PC-3 (cell line): ENCODE data around the gene PDGFB. TPM values are rescaled to one million over a fixed set of nuclear protein-coding genes. Genes with fewer than 3 reads are reported as not detected.

Experiments
- ATAC-seq: fragments of 200-7000 bp; cut with Tn5 transposase; 2 replicates; pipeline ENCODE4 v1.9.1; 2020; ENCODE audit warnings: mild to moderate bottlenecking, moderate library complexity
- BruUV-seq: library from RNA; stranded (reverse); fragments of 400-500 nt; replicated peaks from 2 replicates; lab custom pipeline; 2021; lab: Mats Ljungman, UMichigan
- CTCF ChIA-PET: fragments of 300-600 bp; sonication (Branson Sonifier 250); formaldehyde crosslinking; loops from one replicate; lab custom pipeline; 2022; ENCODE audit warnings: antibody characterized with exemption; lab: Charles Lee
- POLR2A ChIA-PET: fragments of 300-600 bp; sonication (Branson Sonifier 250); formaldehyde crosslinking; loops from one replicate; lab custom pipeline; 2022; ENCODE audit warnings: antibody characterized with exemption; ENCODE audit not compliant: unreplicated experiment; lab: Charles Lee
- DNase-seq: peaks from one replicate; pipeline ENCODE4 v3.0.0-alpha.2; 2015
- H2AFZ ChIP-seq: fragments of 300-600 bp; sonication (generic); 2 replicates; pipeline ENCODE4 v1.6.0; 2016; ENCODE audit warnings: antibody characterized with exemption, low read length
- H3F3A ChIP-seq: fragments of 300-600 bp; sonication (generic); one replicate; pipeline ENCODE4 v1.6.0; 2017; ENCODE audit warnings: antibody characterized with exemption, low read length, control low read depth, mild to moderate bottlenecking; ENCODE audit not compliant: unreplicated experiment
- H3K27ac ChIP-seq: fragments of 300-600 bp; sonication (generic); 2 replicates; pipeline ENCODE4 v1.5.1; 2016; ENCODE audit warnings: mild to moderate bottlenecking, low read length
- H3K27me3 ChIP-seq: fragments of 300-600 bp; sonication (generic); 2 replicates; pipeline ENCODE4 v1.6.1; 2016; ENCODE audit warnings: low read length, mixed read lengths
- H3K36me3 ChIP-seq: fragments of 300-600 bp; sonication (generic); 2 replicates; pipeline ENCODE4 v1.6.1; 2016; ENCODE audit warnings: low read depth, mixed run types, low read length, mixed read lengths
- H3K4me1 ChIP-seq: fragments of 300-600 bp; sonication (generic); 2 replicates; pipeline ENCODE4 v1.5.1; 2016; ENCODE audit warnings: low read length; ENCODE audit not compliant: insufficient read depth
- H3K4me2 ChIP-seq: fragments of 300-600 bp; sonication (generic); 2 replicates; pipeline ENCODE4 v1.6.0; 2016; ENCODE audit warnings: low read length
- H3K4me3 ChIP-seq: fragments of 300-600 bp; sonication (generic); 2 replicates; pipeline ENCODE4 v1.5.1; 2016; ENCODE audit warnings: mild to moderate bottlenecking, low read length, mixed read lengths
- H3K79me2 ChIP-seq: fragments of 300-600 bp; sonication (generic); 2 replicates; pipeline ENCODE4 v1.6.1; 2017; ENCODE audit warnings: low read length, mixed read lengths
- H3K9ac ChIP-seq: fragments of 300-600 bp; sonication (generic); 2 replicates; pipeline ENCODE4 v1.6.0; 2016; ENCODE audit warnings: mild to moderate bottlenecking, low read length
- H3K9me2 ChIP-seq: fragments of 300-600 bp; sonication (generic); replicated peaks from 2 replicates; pipeline ENCODE4 v1.6.1; 2016; ENCODE audit warnings: mixed run types, low read length, mixed read lengths
- H3K9me3 ChIP-seq: fragments of 300-600 bp; sonication (generic); 2 replicates; pipeline ENCODE4 v1.6.1; 2016; ENCODE audit warnings: low read length, mixed read lengths
- H4K20me1 ChIP-seq: fragments of 300-600 bp; sonication (generic); 2 replicates; pipeline ENCODE4 v1.6.1; 2016; ENCODE audit warnings: low read length, mixed read lengths
- EZH2 ChIP-seq: fragments of 300-600 bp; sonication (generic); IDR thresholded peaks from one replicate; pipeline ENCODE4 v1.6.1; 2017; ENCODE audit warnings: antibody characterized with exemption, mild to moderate bottlenecking, low read length; ENCODE audit not compliant: unreplicated experiment
- EZH2phosphoT487 ChIP-seq: fragments of 300-600 bp; sonication (generic); IDR thresholded peaks from 2 replicates; pipeline ENCODE4 v1.6.1; 2018; ENCODE audit warnings: mild to moderate bottlenecking, antibody characterized with exemption, low read length, borderline replicate concordance
- intact Hi-C: fragments of 100-400 bp; cut with micrococcal nuclease; formaldehyde crosslinking; loops from 2 replicates; pipeline ENCODE4 v1.9.0; 2023
- total RNA-seq: library from RNA; depleted of rRNA; stranded (reverse); fragments of >200 nt; gene quantifications from 2 replicates; pipeline ENCODE4 v1.2.3, GENCODE V29; 2014
- TF ChIP-seq, protein P1 (sequence below): fragments of 300-600 bp; sonication (generic); conservative IDR thresholded peaks from 2 replicates; pipeline ENCODE4 v1.5.1; 2017; ENCODE audit warnings: antibody characterized with exemption, low read depth, mild to moderate bottlenecking, low read length

PDGFB gene
- total RNA-seq, 1 experiment from 2014 or later, result 33.1 TPM

GRCh38 chr22:39288135-39288898 is 43.5 kb upstream of the PDGFB start:
- Histone ChIP-seq H3K9ac (no peak overlapping the region), H3K36me3 (no peaks in the 10 kb centered on the region), H4K20me1 (no peaks in the 10 kb centered on the region), H3F3A (no peaks in the 10 kb centered on the region), H3K4me1 (peaks cover 43% of the 10 kb centered on the region), H3K79me2 (no peaks in the 10 kb centered on the region), H3K27ac (no peak overlapping the region), H3K9me2 (no peaks in the 10 kb centered on the region), H2AFZ (no peak overlapping the region), H3K9me3 (no peaks in the 10 kb centered on the region), H3K27me3 (no peaks in the 10 kb centered on the region), H3K4me2 (no peak overlapping the region), H3K4me3 (no peak overlapping the region)
- intact Hi-C loops, result no loop called here
- no peak for DNase-seq
- TF ChIP-seq EZH2 (no peak), EZH2phosphoT487 (no peak)
- TF ChIP-seq, protein P1, sequence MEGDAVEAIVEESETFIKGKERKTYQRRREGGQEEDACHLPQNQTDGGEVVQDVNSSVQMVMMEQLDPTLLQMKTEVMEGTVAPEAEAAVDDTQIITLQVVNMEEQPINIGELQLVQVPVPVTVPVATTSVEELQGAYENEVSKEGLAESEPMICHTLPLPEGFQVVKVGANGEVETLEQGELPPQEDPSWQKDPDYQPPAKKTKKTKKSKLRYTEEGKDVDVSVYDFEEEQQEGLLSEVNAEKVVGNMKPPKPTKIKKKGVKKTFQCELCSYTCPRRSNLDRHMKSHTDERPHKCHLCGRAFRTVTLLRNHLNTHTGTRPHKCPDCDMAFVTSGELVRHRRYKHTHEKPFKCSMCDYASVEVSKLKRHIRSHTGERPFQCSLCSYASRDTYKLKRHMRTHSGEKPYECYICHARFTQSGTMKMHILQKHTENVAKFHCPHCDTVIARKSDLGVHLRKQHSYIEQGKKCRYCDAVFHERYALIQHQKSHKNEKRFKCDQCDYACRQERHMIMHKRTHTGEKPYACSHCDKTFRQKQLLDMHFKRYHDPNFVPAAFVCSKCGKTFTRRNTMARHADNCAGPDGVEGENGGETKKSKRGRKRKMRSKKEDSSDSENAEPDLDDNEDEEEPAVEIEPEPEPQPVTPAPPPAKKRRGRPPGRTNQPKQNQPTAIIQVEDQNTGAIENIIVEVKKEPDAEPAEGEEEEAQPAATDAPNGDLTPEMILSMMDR, result no peak
- ChIA-PET POLR2A (no interaction called here), CTCF (no interaction called here)
- ATAC-seq, result no peak
- no TSS peak for BruUV-seq

- Histone ChIP-seq H3K9ac (no peak overlapping the region), H3K27me3 (no peaks in the 10 kb centered on the region), H3K9me3 (no peaks in the 10 kb centered on the region), H3F3A (no peaks in the 10 kb centered on the region), H3K79me2 (no peaks in the 10 kb centered on the region), H3K27ac (no peak overlapping the region), H3K36me3 (no peaks in the 10 kb centered on the region), H3K9me2 (no peaks in the 10 kb centered on the region), H3K4me3 (no peak overlapping the region), H2AFZ (no peak overlapping the region), H3K4me1 (peaks cover 43% of the 10 kb centered on the region), H3K4me2 (no peak overlapping the region), H4K20me1 (no peaks in the 10 kb centered on the region)
- DNase-seq (no peak), ATAC-seq (no peak)
- intact Hi-C loops, result no loop called here
- BruUV-seq, result no TSS peak
- ChIA-PET CTCF (no interaction called here), POLR2A (no interaction called here)
- TF ChIP-seq, protein P1, result no peak
- TF ChIP-seq EZH2phosphoT487 (no peak), EZH2 (no peak)
Observed at GRCh38 chr22:39287076-39287725, 42.4 kb upstream of the PDGFB start.

DNA sequence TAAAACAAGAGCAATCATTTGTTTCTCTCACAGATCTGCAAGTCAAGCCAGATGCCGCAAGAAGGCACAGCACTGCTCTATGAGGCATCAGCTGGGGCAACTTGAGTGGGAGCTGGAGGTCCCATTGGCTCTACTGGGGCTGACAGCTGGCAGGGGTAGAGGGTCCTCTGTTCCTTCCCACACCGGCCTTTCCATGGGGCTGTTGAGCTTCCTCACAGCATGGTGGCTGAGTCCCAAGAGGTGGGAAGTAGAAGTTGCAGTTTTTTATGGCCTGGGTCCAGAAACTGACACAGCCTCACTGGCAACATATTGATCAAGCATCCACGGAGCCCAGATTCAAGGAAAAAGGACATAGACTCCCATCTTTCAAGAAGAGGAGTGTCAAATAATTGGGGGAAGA is 40.2 kb upstream of the PDGFB start:
- Histone ChIP-seq H3K9ac (no peak overlapping the region), H3K79me2 (no peaks in the 10 kb centered on the region), H3K36me3 (no peaks in the 10 kb centered on the region), H3F3A (no peaks in the 10 kb centered on the region), H3K4me3 (no peak overlapping the region), H3K27ac (no peak overlapping the region), H3K9me2 (no peaks in the 10 kb centered on the region), H2AFZ (no peak overlapping the region), H3K4me1 (peaks cover 20% of the 10 kb centered on the region), H3K4me2 (no peak overlapping the region), H3K27me3 (no peaks in the 10 kb centered on the region), H4K20me1 (no peaks in the 10 kb centered on the region), H3K9me3 (no peaks in the 10 kb centered on the region)
- POLR2A ChIA-PET, result no interaction called here
- ATAC-seq, result no peak
- BruUV-seq, result no TSS peak
- CTCF ChIA-PET, result no interaction called here
- intact Hi-C loops, result no loop called here
- no peak for DNase-seq
- no peak for TF ChIP-seq EZH2
- TF ChIP-seq EZH2phosphoT487, result no peak
- TF ChIP-seq, protein P1, result no peak
